ENCODE measurements around the gene ZNF846. TPM values are rescaled to one million over a fixed set of nuclear protein-coding genes. Genes with fewer than 3 reads are reported as not detected.

The ZNF846 gene
- 3.5 to 8.9 TPM (median 8.0 TPM) in 3 replicates for polyA plus RNA-seq
- 29.5 TPM for polyA plus RNA-seq (2011; ENCODE audit: low read depth)
- polyA plus RNA-seq (2011; cell fraction: cytosol; rRNA removed) = 4.3 and 4.4 TPM in 2 replicates
- 21.9 and 22.1 TPM in 2 replicates for polyA plus RNA-seq (2011; cell fraction: nucleus; rRNA removed)
- polyA plus RNA-seq (2012; ENCODE audit: low replicate concordance) = 4.2 and 9.5 TPM in 2 replicates
- polyA minus RNA-seq = 2.0 to 11.6 TPM (median 5.5 TPM) in 3 replicates
- polyA minus RNA-seq (2011; cell fraction: cytosol; rRNA and poly(A)+ RNA removed) = not detected
- polyA minus RNA-seq (2011; cell fraction: nucleus; rRNA and poly(A)+ RNA removed) = 6.3 and 20.1 TPM in 2 replicates

- Histone ChIP-seq H3K9me3 (ENCODE audit: control insufficient read depth, low read depth, low read length) (no peaks in the 10 kb centered on the region), H3K79me2 (ENCODE audit: control insufficient read depth, insufficient read depth, low read length) (peaks cover 4% of the 10 kb centered on the region), H3K27ac (ENCODE audit: control insufficient read depth, insufficient read depth, low read length) (peak within 1 kb of the TSS; percentile 87), H3K4me2 (ENCODE audit: control insufficient read depth, extremely low read depth, insufficient read depth, low read depth, low read length) (peak within 1 kb of the TSS; percentile 91), H3K27me3 (ENCODE audit: control insufficient read depth, extremely low read depth, insufficient read depth, low read length) (no peaks in the 10 kb centered on the region), H3K9me1 (ENCODE audit: control insufficient read depth, extremely low read depth, insufficient read depth, low read length) (no peaks in the 10 kb centered on the region), H2AFZ (ENCODE audit: control insufficient read depth, low read length) (peak within 1 kb of the TSS; percentile 92), H3K4me3 (ENCODE audit: control insufficient read depth in 2 of 3, extremely low read depth in 1 of 3, insufficient read depth in 2 of 3, low read depth in 1 of 3, low read length in 3 of 3) (peak within 1 kb of the TSS; percentile 68 to 97 (median 88)), H3K36me3 (ENCODE audit: control insufficient read depth in 2 of 2, extremely low read depth in 1 of 2, insufficient read depth in 2 of 2, low read length in 2 of 2) (peaks cover 0 to 1% of the 10 kb centered on the region in 2 experiments), H3K4me1 (ENCODE audit: control insufficient read depth, extremely low read depth, insufficient read depth, low read length) (no peaks in the 10 kb centered on the region), H3K9ac (ENCODE audit: control insufficient read depth, extremely low read depth, insufficient read depth, low read length) (peak within 1 kb of the TSS; percentile 86), H4K20me1 (ENCODE audit: control insufficient read depth, extremely low read depth, insufficient read depth, low read length) (no peaks in the 10 kb centered on the region)
- FAIRE-seq = peak; percentile 79
- peak; percentile 64 for DNase-seq (ENCODE audit: low read depth, low spot score)
- TF ChIP-seq, protein P1, sequence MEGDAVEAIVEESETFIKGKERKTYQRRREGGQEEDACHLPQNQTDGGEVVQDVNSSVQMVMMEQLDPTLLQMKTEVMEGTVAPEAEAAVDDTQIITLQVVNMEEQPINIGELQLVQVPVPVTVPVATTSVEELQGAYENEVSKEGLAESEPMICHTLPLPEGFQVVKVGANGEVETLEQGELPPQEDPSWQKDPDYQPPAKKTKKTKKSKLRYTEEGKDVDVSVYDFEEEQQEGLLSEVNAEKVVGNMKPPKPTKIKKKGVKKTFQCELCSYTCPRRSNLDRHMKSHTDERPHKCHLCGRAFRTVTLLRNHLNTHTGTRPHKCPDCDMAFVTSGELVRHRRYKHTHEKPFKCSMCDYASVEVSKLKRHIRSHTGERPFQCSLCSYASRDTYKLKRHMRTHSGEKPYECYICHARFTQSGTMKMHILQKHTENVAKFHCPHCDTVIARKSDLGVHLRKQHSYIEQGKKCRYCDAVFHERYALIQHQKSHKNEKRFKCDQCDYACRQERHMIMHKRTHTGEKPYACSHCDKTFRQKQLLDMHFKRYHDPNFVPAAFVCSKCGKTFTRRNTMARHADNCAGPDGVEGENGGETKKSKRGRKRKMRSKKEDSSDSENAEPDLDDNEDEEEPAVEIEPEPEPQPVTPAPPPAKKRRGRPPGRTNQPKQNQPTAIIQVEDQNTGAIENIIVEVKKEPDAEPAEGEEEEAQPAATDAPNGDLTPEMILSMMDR (optimal IDR thresholded peaks at IDR 0.05 in 1 of 3, IDR thresholded peaks at IDR 0.05 in 1 of 3, conservative IDR thresholded peaks at IDR 0.05 in 1 of 3; ENCODE audit: extremely low read depth in 1 of 3, insufficient read depth in 2 of 3, low read length in 3 of 3) = no peak
- TF ChIP-seq EZH2 (IDR thresholded peaks at IDR 0.05; ENCODE audit: low read length) = no peak
- dilution Hi-C loops (cut with MboI; ENCODE audit: extremely low pct_ligation_motif_present, low sequenced_read_pairs) = no loop called here
Observed at GRCh38 chr19:9768175-9769112, at the start of gene ZNF846. ZNF846 (minus strand) TSS chr19:9768738; CDS start chr19:9764950, 3,788 bp downstream.

GRCh38 chr19:9818175-9818733 is 49.7 kb upstream of the ZNF846 start:
- H3K27ac ChIP-seq (ENCODE audit: control insufficient read depth, insufficient read depth, low read length) = peak overlapping the region; percentile 93
- DNase-seq (ENCODE audit: low read depth, low spot score) = no peak
- no peaks in the 10 kb centered on the region for H3K9me1 ChIP-seq (ENCODE audit: control insufficient read depth, extremely low read depth, insufficient read depth, low read length)
- H3K79me2 ChIP-seq (ENCODE audit: control insufficient read depth, insufficient read depth, low read length) = peaks cover 36% of the 10 kb centered on the region
- no peaks in the 10 kb centered on the region for H3K36me3 ChIP-seq (ENCODE audit: control insufficient read depth in 2 of 2, extremely low read depth in 1 of 2, insufficient read depth in 2 of 2, low read length in 2 of 2)
- peak overlapping the region; percentile 83 to 98 (median 91) for H3K4me3 ChIP-seq (ENCODE audit: control insufficient read depth in 2 of 3, extremely low read depth in 1 of 3, insufficient read depth in 2 of 3, low read depth in 1 of 3, low read length in 3 of 3)
- dilution Hi-C loops (cut with MboI; ENCODE audit: extremely low pct_ligation_motif_present, low sequenced_read_pairs) = no loop called here
- TF ChIP-seq, protein P1 (optimal IDR thresholded peaks at IDR 0.05 in 1 of 3, IDR thresholded peaks at IDR 0.05 in 1 of 3, conservative IDR thresholded peaks at IDR 0.05 in 1 of 3; ENCODE audit: extremely low read depth in 1 of 3, insufficient read depth in 2 of 3, low read length in 3 of 3) = no peak
- TF ChIP-seq EZH2 (IDR thresholded peaks at IDR 0.05; ENCODE audit: low read length) = no peak
- peaks cover 15% of the 10 kb centered on the region for H3K4me1 ChIP-seq (ENCODE audit: control insufficient read depth, extremely low read depth, insufficient read depth, low read length)
- H3K9ac ChIP-seq (ENCODE audit: control insufficient read depth, extremely low read depth, insufficient read depth, low read length) = peak overlapping the region; percentile 95
- FAIRE-seq = no peak
- no peaks in the 10 kb centered on the region for H3K9me3 ChIP-seq (ENCODE audit: control insufficient read depth, low read depth, low read length)
- H3K4me2 ChIP-seq (ENCODE audit: control insufficient read depth, extremely low read depth, insufficient read depth, low read depth, low read length) = peak overlapping the region; percentile 95
- H3K27me3 ChIP-seq (ENCODE audit: control insufficient read depth, extremely low read depth, insufficient read depth, low read length) = no peaks in the 10 kb centered on the region
- no peaks in the 10 kb centered on the region for H4K20me1 ChIP-seq (ENCODE audit: control insufficient read depth, extremely low read depth, insufficient read depth, low read length)
- H2AFZ ChIP-seq (ENCODE audit: control insufficient read depth, low read length) = peak overlapping the region; percentile 94
